GM21381 (cell line): ENCODE results near the gene NYAP2.

ENCODE experiments used
- ATAC-seq: cut with Tn5 transposase; IDR thresholded peaks from one replicate; pipeline ENCODE4 v1.9.1; 2021; ENCODE audit warnings: mild to moderate bottlenecking, moderate library complexity; ENCODE audit not compliant: unreplicated experiment

The NYAP2 gene

DNA sequence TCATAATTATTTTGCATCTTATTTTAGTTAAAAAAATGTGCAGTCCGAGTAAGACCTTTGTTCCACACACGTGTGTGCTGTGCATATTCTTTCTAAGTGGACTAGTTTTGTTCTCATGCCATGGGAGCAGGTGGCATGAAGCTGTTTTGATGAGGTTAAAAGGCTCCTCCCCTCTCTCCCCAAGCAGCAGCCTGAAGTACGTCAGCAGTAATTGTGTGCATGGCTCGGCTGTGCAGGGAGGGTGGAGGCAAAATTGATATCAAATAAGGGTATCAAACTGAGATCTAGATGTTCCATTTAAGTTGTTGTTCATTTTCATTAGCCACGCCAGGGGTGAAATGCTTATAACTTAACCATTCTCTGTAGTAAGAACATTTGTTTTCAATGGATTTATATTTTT lies at the start of gene NYAP2:
Gene NYAP2 (plus strand): TSS at position 207 of the 400 bp plus-strand sequence. CDS start 9,171 bp downstream, outside the sequence.
- ATAC-seq, result no peak

DNA sequence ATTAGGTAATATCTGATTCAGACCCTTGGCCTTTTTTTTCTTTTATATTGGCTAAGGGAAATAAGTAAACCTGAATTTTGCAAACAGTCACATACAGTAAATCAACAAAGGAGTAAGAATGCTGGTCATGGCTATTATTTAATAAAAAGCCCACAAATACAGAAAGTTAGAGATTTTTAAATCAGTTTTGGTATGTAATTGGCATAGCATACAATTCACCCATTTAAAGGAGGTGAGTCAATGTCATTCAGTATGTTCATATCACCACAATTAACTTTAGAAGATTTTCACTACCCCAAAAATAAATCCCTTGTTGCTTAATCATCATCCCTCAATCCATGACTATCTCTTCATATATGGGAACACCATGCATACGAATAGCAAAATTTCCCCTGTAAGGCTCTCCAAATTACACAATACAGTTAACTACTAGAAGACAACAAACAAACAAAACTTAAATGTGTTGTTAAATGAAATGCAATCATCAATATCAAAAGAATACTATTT lies 45.9 kb upstream of the NYAP2 start:
- no peak for ATAC-seq

DNA sequence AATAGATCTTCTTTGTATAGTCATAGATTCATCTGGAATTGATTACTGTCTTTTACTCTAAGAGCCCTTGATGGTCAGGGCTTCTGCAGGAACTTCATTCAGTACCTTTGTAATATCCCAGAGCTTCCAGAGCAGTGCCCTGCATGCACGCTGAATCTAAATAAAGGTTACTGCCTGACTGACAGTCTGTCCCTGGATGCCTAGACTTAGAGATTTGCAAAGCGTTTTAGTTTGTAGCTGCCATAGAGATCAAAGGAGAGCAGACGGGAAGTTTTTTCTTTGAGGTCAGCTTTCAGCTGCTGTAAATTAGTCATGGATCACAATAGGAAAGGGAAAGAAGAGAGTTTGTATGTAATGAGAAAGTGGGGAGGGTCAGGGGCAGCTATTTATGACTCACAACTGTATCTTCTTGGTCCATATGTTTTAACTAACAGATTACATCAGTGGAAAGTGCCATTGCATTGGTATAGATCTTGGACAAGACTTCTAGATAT lies 45.2 kb upstream of the NYAP2 start:
- no peak for ATAC-seq

DNA sequence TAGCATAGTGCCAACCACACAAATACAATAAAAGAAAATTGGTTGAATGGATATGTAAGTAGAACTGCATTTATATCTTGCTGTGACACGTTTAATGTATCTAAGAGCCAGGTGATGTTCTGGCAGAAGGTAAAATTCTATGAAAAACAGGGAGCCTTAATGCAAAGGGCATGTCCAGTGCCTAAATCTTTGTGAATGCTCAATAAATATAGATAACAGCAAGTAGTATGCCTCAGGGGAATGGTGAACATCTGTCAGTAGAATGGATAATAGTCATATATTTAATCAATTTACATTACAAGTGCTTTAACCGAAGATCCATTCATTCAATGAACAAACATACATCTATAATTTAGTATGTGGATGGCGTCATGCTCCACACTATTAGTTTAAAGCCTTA lies 43.7 kb upstream of the NYAP2 start:
- no peak for ATAC-seq

DNA sequence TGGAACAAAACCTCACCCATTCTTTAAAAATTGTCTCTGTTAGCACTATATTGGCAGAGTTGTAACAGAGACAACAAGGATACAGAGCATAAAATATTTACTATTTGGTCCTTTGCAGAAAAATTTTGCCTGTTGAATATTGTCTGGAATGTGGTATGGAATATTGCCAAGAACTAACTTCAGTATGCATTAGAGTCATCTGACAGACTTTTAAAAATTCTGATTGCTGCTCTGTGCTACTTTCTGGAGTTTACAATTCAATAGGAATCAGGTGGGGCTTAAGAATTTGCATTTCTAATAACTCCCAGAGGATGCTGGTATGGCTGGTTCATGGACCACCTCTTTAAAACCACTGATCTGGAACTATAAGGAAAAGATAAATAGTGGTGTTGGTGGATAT lies 32.8 kb upstream of the NYAP2 start:
- ATAC-seq, result no peak

DNA sequence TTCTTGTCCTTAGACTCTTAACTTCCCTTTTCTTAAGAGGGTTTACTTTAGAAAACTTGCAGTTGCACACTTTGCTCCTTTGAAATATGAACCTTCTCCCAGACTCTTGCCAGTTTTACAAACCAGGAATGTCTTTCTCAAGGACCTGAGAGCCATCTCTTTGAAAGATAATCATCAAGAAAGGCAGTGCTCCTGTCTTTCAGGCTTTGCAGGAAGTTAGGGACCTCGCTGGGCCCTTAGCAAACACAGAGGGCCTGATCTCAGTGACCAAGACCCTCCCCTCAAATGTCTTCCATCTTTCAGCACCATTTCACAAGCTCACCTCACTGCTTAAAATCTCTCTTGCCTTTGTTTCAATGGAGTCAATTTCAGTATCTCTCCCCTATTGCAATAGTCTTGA lies 32.0 kb upstream of the NYAP2 start:
- ATAC-seq, result no peak

DNA sequence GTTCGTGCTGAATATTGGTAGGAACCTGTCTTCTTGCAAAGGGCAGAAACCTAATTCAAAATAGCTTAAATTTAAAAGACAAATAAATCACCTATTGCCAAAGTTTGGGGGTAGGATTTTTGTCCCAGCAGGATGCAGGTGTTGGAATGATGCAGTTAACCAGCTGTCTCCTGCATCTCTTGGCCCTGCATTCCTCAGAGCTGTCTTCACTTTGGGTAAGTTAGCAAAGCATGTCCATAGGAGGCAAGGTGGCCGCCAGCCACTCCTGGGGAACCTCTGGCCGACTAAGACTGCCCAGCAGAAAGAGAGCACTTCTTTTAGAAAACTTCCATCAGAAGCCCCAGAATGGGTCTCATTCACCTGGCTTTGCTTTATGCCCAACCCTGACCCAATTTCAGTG lies 20.5 kb upstream of the NYAP2 start:
- no peak for ATAC-seq

DNA sequence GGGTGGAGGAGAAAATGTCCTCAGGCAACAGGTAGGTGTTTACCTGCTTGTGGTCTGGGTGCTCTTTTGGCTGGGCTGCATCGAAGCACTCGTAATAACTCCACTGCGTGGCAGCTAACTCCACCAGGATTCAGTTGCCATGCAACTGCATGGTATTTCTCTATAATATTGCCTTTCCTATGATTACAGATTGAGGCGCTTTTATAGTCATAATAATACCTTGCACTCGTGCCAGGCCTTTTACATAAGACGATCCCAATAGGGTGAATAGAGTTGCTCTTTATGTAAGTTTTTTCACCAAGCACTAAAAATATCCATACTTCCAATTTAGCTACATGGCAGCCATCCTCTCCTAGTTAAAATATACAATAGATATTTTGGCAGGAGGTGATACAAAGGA lies 19.7 kb upstream of the NYAP2 start:
- no peak for ATAC-seq

DNA sequence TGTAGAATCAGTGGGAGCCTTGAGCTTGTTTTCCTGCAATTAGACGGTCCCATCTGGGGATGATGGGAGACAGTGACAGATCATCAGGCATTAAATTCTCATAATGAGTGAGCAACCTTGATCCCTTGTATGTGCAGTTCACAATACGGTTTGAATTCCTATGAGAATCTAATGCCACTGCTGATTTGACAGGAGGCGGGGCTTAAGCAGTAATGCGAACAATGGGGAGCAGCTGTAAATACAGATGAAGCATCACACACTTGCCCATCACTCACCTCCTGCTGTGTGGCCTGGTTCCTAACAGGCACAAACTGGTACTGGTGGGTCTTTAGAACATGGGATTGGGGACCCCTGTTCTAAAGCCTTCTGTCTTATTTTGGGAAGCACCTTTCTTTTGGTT lies 17.9 kb upstream of the NYAP2 start:
- no peak for ATAC-seq

DNA sequence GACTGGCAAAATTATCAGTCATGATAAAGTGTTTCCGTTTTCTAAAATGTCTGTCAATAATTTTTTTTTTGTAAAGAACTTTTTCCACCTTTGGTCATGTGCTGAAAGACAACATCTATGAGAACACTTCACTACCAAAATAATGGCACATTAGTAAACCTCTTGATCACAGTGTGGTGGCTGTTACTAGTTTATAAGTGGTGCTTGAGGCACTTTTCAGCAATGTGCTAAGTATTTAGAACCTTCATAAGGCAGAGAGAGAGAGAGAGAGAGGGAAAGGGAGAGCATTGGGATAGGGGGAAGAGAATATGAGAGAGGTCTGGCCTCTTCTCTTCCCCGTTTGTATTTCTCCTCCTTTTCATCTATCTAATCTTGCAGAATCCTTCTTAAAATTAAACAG lies 1.1 kb upstream of the NYAP2 start:
- ATAC-seq, result no peak

DNA sequence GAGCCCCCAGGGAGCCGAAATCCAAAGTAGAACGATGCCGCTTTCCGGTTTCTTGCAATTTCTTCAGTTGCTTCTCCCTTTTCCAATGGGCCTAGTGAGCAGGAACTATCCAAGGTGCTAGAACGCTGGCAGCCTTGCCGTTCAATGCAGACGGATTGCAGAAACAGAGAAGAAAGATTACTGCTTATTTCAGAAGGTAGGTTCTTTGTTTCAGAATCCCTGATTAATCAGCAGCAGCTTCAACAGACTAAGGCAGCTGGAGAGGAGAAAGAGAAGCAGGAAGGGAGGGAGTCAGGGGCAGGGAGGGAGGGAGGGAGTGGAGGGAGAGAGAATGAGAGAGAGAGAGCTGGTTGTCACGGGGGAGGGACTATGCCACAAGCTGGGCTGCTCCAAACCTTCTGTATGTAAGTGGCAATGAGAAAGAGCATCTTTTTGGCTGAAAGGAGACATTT lies 576 bp downstream of the NYAP2 start:
- no peak for ATAC-seq

DNA sequence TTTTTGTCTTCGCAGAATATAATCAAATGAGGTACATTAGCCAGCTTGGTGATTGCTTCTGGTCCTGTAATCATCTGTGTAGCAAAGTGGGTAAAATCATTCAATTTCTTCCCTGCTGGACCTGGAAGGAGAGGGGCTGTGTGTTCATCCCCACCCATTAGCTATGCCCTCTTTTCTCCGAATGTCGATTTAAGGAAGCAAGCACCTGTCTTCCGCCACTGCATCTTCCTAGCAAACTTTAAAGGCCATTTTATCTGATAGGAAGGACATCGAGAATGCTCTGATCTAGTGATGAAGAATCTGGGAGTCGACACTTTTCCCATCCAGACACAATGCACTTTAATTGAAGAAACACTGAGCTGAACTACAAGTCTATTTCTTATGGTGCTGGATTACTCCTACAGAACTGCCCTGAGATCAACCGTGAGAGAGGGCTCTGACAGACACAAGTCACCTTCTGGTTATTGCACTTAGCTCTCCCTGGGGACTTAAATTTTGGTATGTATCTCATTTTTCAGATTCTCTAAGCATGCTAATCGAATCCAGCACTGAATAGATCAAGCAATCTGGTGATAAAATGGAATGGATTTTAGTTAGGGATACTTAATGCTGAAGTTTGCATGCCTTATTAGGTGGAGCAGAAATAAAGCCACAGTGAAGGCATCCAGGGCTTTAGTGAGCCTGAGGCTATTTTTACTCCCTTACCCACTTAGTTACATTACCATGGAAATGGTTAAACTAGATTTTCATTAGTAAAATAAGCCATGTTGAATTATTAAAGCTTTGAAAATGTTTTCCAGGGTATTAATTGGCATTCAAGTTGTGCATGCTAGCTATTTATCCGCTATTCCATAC lies 1.3 kb downstream of the NYAP2 start:
- ATAC-seq, result no peak

DNA sequence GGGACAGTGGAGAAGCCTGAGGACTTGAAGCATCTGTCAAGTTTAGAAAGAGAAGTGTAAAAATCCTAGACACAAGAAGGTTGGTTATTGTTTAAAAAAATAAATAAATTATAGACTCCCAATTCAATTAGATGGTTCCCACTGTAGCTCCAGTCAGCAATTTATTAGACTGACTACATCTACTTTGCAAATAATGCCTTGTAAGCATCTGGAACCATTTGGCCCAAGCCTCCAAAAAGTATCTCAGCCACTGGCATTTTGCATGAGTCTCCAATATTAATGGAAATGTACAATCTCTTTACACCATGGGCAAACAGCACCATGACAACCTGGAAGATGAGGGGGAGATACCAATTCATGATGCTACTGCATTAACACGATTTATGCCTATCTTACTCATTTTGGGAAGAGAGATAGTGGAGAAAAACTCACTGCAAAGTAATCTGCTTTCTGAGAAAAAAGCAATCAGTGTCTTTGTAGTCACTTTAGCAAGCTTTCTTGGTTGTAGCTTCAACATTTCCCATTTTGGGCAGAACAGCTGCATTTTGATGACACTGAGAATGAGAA lies 2.8 kb downstream of the NYAP2 start:
- no peak for ATAC-seq

DNA sequence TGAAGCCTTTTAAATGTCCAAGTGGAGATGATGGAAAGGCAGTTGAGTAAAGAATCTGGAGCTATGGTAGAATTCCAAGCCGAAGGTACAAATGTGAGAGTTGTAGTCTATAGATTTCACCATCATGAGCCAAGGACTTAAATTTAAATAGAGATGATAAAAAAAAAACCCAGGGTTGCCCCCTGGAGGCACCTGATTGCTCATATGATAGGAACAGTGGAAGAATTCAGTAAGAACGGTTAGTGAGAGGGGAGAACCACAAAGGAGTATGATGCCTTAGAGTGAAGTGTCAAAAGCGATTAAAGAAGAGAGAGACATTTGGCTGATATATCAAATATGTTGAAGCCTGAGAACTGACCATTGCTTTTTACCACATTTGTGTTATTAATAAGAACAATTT lies 11.9 kb downstream of the NYAP2 start:
- ATAC-seq, result no peak

DNA sequence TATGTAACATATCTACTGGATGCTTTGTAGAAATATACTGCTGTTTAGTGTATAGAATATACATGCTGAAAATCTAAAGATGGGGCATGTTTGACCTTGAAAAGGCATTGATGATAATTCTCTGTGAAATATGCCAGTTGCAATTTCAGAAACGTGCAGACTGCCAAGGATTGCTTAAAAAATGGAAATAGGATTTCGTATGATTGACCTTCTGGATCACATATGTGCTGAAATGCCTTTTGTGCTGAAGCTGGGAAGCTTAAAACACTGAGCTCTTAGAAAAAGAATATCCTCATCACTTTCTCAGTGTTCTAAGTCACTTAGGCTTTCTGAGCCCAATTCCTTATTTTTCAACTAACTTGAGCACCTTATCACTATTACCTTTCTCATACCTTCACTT lies 14.3 kb downstream of the NYAP2 start:
- ATAC-seq, result no peak

DNA sequence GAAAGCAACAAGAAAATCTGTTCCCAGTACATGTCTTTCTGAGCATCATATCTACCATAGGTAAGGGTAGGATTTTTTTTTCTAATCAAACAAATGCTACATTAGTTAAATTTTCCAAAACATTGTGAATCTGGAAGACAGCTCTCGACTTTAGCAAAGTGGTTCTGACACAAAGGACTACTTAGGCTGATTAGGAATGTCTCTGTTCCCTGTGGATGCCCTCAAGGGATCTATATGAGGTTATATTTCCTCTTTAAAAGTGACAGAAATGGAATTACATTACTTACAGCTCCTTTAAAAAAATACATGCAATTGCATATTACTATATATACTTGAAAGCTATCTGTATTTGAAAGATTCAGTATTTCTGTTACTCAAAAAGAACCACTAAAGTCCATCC lies 15.4 kb downstream of the NYAP2 start:
- no peak for ATAC-seq

DNA sequence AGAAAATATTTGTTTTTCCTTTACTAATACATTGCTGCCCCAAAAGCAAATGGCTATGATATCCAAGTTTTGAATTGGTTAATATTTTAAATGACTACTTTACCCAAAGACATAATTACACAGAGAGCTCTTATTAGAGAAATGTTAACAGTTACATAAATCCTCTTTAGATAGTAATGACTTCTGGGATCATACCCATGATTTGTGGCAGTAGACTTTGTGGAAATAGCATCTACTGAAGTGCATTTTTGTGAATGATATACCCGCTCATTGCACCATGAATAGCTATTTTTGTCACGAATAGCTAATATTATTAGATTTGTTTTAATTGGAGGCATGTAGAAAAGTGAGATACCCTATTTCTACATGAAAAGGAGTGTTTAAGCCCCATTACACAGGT lies 15.8 kb downstream of the NYAP2 start:
- ATAC-seq, result no peak

DNA sequence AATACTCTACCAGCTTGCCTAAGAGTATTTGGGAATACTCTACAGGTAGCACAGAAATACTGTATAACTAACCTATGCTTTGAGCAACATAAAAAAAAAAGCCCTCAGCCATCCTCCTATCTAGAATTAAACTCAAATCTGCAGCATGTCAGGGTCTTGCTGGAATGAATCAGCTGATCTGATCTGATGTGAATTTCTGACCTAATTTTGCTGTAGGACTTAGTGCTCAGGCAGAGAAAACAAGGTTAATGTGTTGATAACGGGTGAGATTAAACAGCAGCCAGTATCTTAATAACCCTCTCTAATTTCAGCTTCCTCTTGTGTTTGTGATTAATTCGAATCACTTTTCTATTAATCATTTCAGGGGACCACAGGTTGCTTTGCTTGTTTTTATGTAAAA lies 16.3 kb downstream of the NYAP2 start:
- ATAC-seq, result no peak

DNA sequence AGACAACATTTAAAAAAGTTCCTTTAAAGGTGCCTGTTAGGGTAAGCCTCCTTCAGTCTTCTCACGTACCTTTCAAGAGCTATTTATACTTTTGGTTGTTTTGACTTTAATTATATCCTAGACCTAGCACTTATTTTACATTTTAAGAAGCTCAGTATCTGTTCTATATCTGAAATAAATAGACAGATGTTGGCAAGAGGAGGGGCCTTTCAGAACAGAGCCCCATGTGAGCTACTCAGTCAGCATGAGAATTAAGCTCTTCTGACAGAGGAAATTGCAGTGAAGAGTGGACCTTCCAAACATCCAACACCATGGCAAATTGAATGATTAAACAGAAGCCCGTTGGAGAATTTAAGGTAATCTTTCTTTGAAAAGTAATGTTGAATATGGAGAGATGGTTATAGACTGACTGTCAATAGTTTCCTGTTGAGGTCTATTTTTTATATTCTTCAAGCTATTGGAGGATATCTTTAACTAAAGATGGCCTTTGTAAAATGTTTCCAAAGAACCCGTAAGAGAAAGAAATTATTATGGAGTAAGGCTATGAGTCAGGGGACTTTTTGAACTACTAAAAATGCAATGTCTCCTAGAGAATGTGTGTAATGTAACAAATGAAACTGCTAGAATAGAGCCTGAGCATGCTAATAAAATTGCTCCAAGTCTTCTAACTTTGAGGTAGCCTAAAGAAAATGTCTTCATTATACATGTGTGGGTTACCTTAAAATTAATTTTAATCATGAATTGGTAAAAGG lies 17.3 kb downstream of the NYAP2 start:
- ATAC-seq, result no peak

DNA sequence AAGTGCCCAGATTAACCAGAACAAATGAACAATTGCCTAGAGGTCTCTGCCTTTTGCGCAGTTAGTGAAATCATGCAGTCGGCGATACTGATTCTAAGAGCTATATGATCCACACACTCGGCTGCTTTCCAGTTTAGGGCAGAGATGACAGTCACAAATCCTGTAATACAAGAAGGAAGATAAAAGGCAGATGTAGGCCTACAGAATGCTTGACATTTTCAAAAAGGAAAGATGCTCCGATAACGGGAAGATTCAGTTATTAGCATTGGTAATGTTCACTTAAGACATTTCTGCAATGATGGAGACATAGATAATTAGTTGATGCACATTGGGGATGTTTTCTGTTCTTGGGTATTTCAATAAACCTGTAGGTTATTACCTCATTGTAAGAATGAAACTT lies 19.5 kb downstream of the NYAP2 start:
- no peak for ATAC-seq

DNA sequence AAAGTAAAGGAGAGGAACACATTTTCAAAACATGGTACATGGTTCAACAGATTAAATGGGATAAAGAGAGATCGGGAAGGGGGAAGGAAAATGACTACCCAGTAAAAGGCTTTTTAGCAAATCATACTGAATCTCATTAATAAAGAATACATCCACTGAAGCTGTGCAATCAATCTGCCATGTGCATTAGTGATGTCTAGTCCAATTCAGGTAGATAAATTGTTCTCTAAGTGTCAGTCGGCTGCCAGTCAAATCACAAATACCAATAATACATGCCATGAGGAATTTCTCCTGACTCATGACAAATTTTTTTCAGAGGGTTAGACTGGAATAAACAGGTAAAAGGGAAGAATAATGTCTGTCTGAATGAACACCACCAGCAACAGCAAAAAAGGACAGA lies 22.6 kb downstream of the NYAP2 start:
- no peak for ATAC-seq

DNA sequence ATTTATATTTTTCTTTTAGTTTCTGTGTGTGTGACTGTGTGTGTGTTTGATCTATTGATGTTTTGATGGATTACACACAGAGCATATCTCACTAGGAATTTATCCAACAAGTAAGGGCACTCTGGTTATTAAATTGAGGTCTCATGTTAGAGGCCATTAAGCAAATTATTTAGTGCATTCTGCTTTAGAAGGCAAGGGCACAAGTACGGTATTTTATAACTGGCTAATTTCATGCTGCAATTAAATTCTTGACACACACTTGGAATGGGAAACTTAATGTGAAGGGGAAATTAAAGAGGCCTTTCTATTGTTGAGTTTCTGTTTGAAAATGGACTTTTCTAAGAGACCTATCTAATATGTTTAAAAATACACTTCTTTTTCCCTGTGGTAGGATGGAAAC lies 25.8 kb downstream of the NYAP2 start:
- no peak for ATAC-seq
